ENCODE measurements around the gene GNAI2.

- TF ChIP-seq POLR2AphosphoS5 (IDR thresholded peaks at IDR 0.05) (no peak), POLR2A (IDR thresholded peaks at IDR 0.05) (no peak), EP300 (IDR thresholded peaks at IDR 0.05) (no peak)
Observed at GRCh38 chr3:50190936-50191660, 44.9 kb upstream of the GNAI2 start, which contains the start of gene GNAT1.

Measured in stomach (tissue), 4 donors.